Stimulated activated CD4-positive, alpha-beta T cell treated with anti-CD3 and anti-CD28 coated beads, Interleukin-4, amount 100 ng/mL, for 1 hour (primary cell): ENCODE results near the gene ESPNL.
"Not testable (repeated sequence)": the region's sequence is repeated elsewhere in the genome, so short reads cannot be mapped to it uniquely, and the experiment has no call there.

ENCODE experiments used
- DNase-seq: peaks from one replicate; pipeline ENCODE4 v3.0.0-alpha.2; 2020

ESPNL gene

GRCh38 chr2:238161291-238162051 is 61.3 kb downstream of the ESPNL start:
- DNase-seq = no peak

- no peak for DNase-seq
Observed at GRCh38 chr2:238162251-238162845, 62.2 kb downstream of the ESPNL start.

- DNase-seq = no peak
Observed at GRCh38 chr2:238162846-238163441, 62.8 kb downstream of the ESPNL start.

- no peak for DNase-seq
Observed at GRCh38 chr2:238163481-238164198, 63.5 kb downstream of the ESPNL start.

GRCh38 chr2:238164906-238165287 is 64.8 kb downstream of the ESPNL start:
- DNase-seq = no peak

- DNase-seq = no peak
Observed at GRCh38 chr2:238165288-238165921, 65.3 kb downstream of the ESPNL start.

GRCh38 chr2:238166391-238167343 is 66.5 kb downstream of the ESPNL start:
- no peak for DNase-seq

GRCh38 chr2:238167344-238167715 is 67.2 kb downstream of the ESPNL start:
- DNase-seq = no peak

- DNase-seq = no peak
Observed at GRCh38 chr2:238167761-238168160, 67.6 kb downstream of the ESPNL start.

GRCh38 chr2:238168196-238169047 is 68.3 kb downstream of the ESPNL start:
- no peak for DNase-seq

- no peak for DNase-seq
Observed at GRCh38 chr2:238169048-238169707, 69.0 kb downstream of the ESPNL start.

- no peak for DNase-seq
Observed at GRCh38 chr2:238169708-238170251, 69.6 kb downstream of the ESPNL start.

- DNase-seq = no peak
Observed at GRCh38 chr2:238170386-238171071, 70.4 kb downstream of the ESPNL start.

GRCh38 chr2:238171072-238171431 is 70.9 kb downstream of the ESPNL start:
- not testable (repeated sequence) for DNase-seq

GRCh38 chr2:238171575-238172187 is 71.5 kb downstream of the ESPNL start:
- DNase-seq = no peak

- DNase-seq = no peak
Observed at GRCh38 chr2:238172439-238172838, 72.3 kb downstream of the ESPNL start.

- DNase-seq = no peak
Observed at GRCh38 chr2:238173692-238174091, 73.6 kb downstream of the ESPNL start.

- no peak for DNase-seq
Observed at GRCh38 chr2:238174291-238174690, 74.2 kb downstream of the ESPNL start.

- DNase-seq = no peak
Observed at GRCh38 chr2:238174701-238175100, 74.6 kb downstream of the ESPNL start.
